HepG2 (cell line): ENCODE measurements around the gene PDILT. TPM values are rescaled to one million over a fixed set of nuclear protein-coding genes. Genes with fewer than 3 reads are reported as not detected.

Experiments
- AGO1 ChIP-seq: fragments of 200-400 bp; formaldehyde crosslinking; IDR thresholded peaks from 2 replicates; pipeline ENCODE4 v1.6.1; 2017; ENCODE audit warnings: mild to moderate bottlenecking, low read depth, low read length, moderate library complexity; ENCODE audit not compliant: poor library complexity, severe bottlenecking
- ATRX ChIP-seq: sonication (generic); formaldehyde crosslinking; IDR thresholded peaks from 2 replicates; pipeline ENCODE4 v1.4.0; 2020; ENCODE audit warnings: missing genetic modification reagents, borderline replicate concordance
- HNF4G ChIP-seq, 2 experiments: sonication (generic) in 1 of 2; formaldehyde crosslinking in 1 of 2; IDR thresholded peaks; 2 replicates each; pipeline versions ENCODE4 v1.4.0 to v1.6.1; 2011 to 2020; ENCODE audit warnings: borderline replicate concordance in 2 of 2, low read depth in 2 of 2, mild to moderate bottlenecking in 2 of 2, low read length in 1 of 2, missing genetic modification reagents in 1 of 2, moderate library complexity in 1 of 2
- KLF13 ChIP-seq: sonication (generic); formaldehyde crosslinking; IDR thresholded peaks from 2 replicates; pipeline ENCODE4 v1.4.0; 2020; ENCODE audit warnings: mild to moderate bottlenecking, missing genetic modification reagents
- RARA ChIP-seq: IDR thresholded peaks from 2 replicates; pipeline ENCODE4 v1.6.1; 2016; ENCODE audit warnings: missing genetic modification reagents, missing compliant biosample characterization
- REPIN1 ChIP-seq: sonication (generic); formaldehyde crosslinking; IDR thresholded peaks from 2 replicates; pipeline ENCODE4 v1.8.0; 2022; ENCODE audit warnings: missing genetic modification reagents, low read depth, mild to moderate bottlenecking, borderline replicate concordance
- RFX1 ChIP-seq: fragments of 450-650 bp; IDR thresholded peaks from 2 replicates; pipeline ENCODE4 v1.6.1; 2017
- SALL2 ChIP-seq: sonication (generic); formaldehyde crosslinking; IDR thresholded peaks from 2 replicates; pipeline ENCODE4 v1.8.1; 2023; ENCODE audit warnings: mild to moderate bottlenecking, missing genetic modification reagents, inconsistent platforms
- SMAD9 ChIP-seq: sonication (generic); formaldehyde crosslinking; IDR thresholded peaks from 2 replicates; pipeline ENCODE4 v1.5.1; 2020; ENCODE audit warnings: mild to moderate bottlenecking, missing genetic modification reagents
- TARDBP ChIP-seq: sonication (generic); formaldehyde crosslinking; IDR thresholded peaks from 2 replicates; pipeline ENCODE4 v1.8.0; 2022; ENCODE audit warnings: mild to moderate bottlenecking, missing genetic modification reagents
- U2AF2 ChIP-seq: fragments of 200-400 bp; formaldehyde crosslinking; IDR thresholded peaks from 2 replicates; pipeline ENCODE4 v1.6.1; 2017; ENCODE audit warnings: low read depth, mild to moderate bottlenecking, low read length
- ZBTB8A ChIP-seq: sonication (generic); formaldehyde crosslinking; IDR thresholded peaks from 2 replicates; pipeline ENCODE4 v1.4.0; 2020; ENCODE audit warnings: mild to moderate bottlenecking, low read depth, missing genetic modification reagents, borderline replicate concordance
- ZNF230 ChIP-seq: sonication (generic); formaldehyde crosslinking; IDR thresholded peaks from 2 replicates; pipeline ENCODE4 v1.4.0; 2020; ENCODE audit warnings: mild to moderate bottlenecking, missing genetic modification reagents
- ZNF34 ChIP-seq: sonication (generic); formaldehyde crosslinking; IDR thresholded peaks from 2 replicates; pipeline ENCODE4 v1.4.0; 2020; ENCODE audit warnings: mild to moderate bottlenecking, missing genetic modification reagents, borderline replicate concordance
- ZNF589 ChIP-seq: sonication (generic); formaldehyde crosslinking; conservative IDR thresholded peaks from 2 replicates; pipeline ENCODE4 v1.8.0; 2022; ENCODE audit warnings: mild to moderate bottlenecking, moderate library complexity, missing genetic modification reagents
- polyA plus RNA-seq, 8 experiments: library from polyadenylated mRNA; depleted of rRNA in 3 of 8; stranded (reverse) in 7 of 8; unstranded in 1 of 8; fragments of >200 nt; fragmentation: Illumina TruSeq in 4 of 8; extraction: Trizol in 4 of 8; gene quantifications; 2 replicates each; pipeline versions ENCODE4 v1.2.1 to v1.2.3, GENCODE V29; 2011 to 2016; ENCODE audit warnings: low read depth in 4 of 8, missing spikeins in 1 of 8, mixed read lengths in 1 of 8; ENCODE audit not compliant: insufficient read depth in 1 of 8
- total RNA-seq, 5 experiments: library from RNA; depleted of rRNA; stranded (reverse); fragments of >200 nt; fragmentation: Illumina TruSeq; extraction: Trizol; gene quantifications; 2 replicates each; pipeline ENCODE4 v1.2.3, GENCODE V29; 2016; ENCODE audit warnings: low read depth in 1 of 5
- TF ChIP-seq, protein P1 (sequence below): sonication (generic); formaldehyde crosslinking; IDR thresholded peaks from 2 replicates; pipeline ENCODE4 v1.4.0; 2020; ENCODE audit warnings: missing genetic modification reagents
- TF ChIP-seq, protein P2 (sequence below): conservative IDR thresholded peaks from 2 replicates; pipeline ENCODE4 v1.6.1; 2018; ENCODE audit warnings: missing genetic modification reagents
- TF ChIP-seq, protein P3 (sequence below): sonication (generic); formaldehyde crosslinking; IDR thresholded peaks from 2 replicates; pipeline ENCODE4 v1.4.0; 2020; ENCODE audit warnings: mild to moderate bottlenecking, missing genetic modification reagents

Gene PDILT
- total and polyA plus RNA-seq, 2 of the 13 experiments (the other 11 are each of a cell fraction or from before 2014, with no cell fraction given), result not detected

DNA sequence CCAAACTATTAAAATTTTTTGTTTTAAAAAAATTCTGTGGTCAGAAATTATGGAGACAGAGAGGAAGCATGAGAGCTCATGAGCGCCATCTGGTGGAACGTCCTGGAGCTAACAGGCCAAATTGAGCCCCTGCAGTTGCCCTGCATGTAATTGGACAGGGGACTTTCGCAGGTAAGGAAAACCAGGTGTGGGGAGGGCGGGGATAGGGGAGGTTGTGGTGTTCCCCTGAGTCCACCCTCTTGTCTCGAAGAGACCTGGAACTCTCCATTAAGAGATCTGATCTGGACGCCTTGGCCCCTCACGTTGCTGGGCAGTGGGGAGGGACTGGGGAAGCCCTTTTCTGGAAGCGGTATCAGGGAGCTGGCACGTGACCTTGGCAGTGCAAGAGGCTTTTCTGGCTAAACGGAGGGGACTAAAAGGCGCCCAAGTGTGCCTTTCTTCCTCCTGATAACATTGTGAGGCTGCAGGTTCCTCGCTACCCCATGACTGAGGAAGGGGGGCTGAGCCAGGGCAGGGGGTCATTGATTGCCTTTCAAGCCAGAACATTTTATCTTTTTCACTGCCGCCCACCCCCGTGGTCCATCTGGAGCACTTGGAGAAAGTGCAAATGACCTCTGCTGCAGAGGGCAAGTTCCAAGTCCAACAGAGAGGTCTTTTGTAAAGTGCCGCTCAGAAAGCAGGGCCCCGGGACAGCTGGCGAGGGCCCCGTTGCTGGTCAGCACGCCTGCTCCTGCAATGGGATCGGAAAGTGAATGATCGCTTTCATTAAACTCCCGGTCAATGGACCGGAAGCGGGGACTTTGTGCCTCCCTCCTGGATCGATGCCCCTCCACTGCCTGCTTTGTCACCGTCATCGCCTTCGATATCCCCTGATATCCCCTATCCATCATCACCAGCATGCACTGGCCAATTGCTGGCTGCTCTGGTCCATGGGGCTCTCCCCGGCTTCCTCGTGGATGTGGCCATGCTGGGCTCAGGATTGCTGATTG is 18.4 kb downstream of the PDILT start (continued):
- TF ChIP-seq RFX1 (no peak), ZNF230 (no peak), REPIN1 (CRISPR knock-in tag) (no peak; the same call in 1 of the 2 replicates), KLF13 (peak; percentile 52; the same call in 1 of the 2 replicates), AGO1 (no peak), RARA (CRISPR knock-in tag) (peak; percentile 83), TARDBP (CRISPR knock-in tag) (0 out of 2 replicates have a peak, but pooled peaks have one; percentile 14), SMAD9 (CRISPR knock-in tag) (0 out of 2 replicates have a peak, but pooled peaks have one; percentile 78), SALL2 (CRISPR knock-in tag) (no peak; the same call in 1 of the 2 replicates), HNF4G (IDR thresholded peaks at IDR 0.05; ENCODE audit: borderline replicate concordance, low read depth, low read length) (peak; percentile 91), HNF4G (CRISPR knock-in tag; IDR thresholded peaks at IDR 0.05; ENCODE audit: borderline replicate concordance, low read depth) (peak; percentile 84; the same call in 1 of the 2 replicates), U2AF2 (no peak), ZNF34 (no peak), ZBTB8A (CRISPR knock-in tag) (no peak), ZNF589 (CRISPR knock-in tag) (no peak), ATRX (CRISPR knock-in tag) (no peak)
- TF ChIP-seq, protein P1, sequence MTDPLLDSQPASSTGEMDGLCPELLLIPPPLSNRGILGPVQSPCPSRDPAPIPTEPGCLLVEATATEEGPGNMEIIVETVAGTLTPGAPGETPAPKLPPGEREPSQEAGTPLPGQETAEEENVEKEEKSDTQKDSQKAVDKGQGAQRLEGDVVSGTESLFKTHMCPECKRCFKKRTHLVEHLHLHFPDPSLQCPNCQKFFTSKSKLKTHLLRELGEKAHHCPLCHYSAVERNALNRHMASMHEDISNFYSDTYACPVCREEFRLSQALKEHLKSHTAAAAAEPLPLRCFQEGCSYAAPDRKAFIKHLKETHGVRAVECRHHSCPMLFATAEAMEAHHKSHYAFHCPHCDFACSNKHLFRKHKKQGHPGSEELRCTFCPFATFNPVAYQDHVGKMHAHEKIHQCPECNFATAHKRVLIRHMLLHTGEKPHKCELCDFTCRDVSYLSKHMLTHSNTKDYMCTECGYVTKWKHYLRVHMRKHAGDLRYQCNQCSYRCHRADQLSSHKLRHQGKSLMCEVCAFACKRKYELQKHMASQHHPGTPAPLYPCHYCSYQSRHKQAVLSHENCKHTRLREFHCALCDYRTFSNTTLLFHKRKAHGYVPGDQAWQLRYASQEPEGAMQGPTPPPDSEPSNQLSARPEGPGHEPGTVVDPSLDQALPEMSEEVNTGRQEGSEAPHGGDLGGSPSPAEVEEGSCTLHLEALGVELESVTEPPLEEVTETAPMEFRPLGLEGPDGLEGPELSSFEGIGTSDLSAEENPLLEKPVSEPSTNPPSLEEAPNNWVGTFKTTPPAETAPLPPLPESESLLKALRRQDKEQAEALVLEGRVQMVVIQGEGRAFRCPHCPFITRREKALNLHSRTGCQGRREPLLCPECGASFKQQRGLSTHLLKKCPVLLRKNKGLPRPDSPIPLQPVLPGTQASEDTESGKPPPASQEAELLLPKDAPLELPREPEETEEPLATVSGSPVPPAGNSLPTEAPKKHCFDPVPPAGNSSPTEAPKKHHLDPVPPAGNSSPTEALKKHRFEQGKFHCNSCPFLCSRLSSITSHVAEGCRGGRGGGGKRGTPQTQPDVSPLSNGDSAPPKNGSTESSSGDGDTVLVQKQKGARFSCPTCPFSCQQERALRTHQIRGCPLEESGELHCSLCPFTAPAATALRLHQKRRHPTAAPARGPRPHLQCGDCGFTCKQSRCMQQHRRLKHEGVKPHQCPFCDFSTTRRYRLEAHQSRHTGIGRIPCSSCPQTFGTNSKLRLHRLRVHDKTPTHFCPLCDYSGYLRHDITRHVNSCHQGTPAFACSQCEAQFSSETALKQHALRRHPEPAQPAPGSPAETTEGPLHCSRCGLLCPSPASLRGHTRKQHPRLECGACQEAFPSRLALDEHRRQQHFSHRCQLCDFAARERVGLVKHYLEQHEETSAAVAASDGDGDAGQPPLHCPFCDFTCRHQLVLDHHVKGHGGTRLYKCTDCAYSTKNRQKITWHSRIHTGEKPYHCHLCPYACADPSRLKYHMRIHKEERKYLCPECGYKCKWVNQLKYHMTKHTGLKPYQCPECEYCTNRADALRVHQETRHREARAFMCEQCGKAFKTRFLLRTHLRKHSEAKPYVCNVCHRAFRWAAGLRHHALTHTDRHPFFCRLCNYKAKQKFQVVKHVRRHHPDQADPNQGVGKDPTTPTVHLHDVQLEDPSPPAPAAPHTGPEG (CRISPR knock-in tag), result peak; percentile 78; the same call in 1 of the 2 replicates
- TF ChIP-seq, protein P2, sequence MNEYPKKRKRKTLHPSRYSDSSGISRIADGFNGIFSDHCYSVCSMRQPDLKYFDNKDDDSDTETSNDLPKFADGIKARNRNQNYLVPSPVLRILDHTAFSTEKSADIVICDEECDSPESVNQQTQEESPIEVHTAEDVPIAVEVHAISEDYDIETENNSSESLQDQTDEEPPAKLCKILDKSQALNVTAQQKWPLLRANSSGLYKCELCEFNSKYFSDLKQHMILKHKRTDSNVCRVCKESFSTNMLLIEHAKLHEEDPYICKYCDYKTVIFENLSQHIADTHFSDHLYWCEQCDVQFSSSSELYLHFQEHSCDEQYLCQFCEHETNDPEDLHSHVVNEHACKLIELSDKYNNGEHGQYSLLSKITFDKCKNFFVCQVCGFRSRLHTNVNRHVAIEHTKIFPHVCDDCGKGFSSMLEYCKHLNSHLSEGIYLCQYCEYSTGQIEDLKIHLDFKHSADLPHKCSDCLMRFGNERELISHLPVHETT (CRISPR knock-in tag), result no peak
- TF ChIP-seq, protein P3, sequence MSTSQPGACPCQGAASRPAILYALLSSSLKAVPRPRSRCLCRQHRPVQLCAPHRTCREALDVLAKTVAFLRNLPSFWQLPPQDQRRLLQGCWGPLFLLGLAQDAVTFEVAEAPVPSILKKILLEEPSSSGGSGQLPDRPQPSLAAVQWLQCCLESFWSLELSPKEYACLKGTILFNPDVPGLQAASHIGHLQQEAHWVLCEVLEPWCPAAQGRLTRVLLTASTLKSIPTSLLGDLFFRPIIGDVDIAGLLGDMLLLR (CRISPR knock-in tag), result no peak
